GM19035 (cell line): ENCODE results near the gene SLC29A3.

Experiments used
- ATAC-seq: cut with Tn5 transposase; IDR thresholded peaks from one replicate; pipeline ENCODE4 v1.9.1; 2021; ENCODE audit not compliant: unreplicated experiment

The SLC29A3 gene

GRCh38 chr10:71319800-71320392, 837 bp downstream of the SLC29A3 start:
- ATAC-seq, result no peak

DNA sequence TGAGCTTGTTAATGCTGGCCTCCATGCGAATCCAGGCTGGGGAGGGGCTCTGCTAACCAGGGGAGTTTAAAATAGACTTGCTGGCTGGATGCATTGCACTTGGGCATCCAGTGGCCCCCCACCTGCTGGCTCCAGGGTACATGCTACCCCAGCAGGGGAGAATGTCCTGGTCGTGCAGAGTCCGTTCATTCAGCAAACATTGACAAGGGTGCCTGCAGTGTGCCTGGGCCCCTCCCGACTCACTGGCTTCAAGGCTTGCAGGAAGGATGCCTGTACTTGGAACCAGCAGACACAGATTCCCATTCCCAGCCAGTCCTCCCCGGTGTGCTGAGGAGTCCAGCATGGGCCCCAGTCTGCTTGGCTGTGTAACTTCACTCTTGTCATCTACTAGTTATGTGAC, 1.5 kb downstream of the SLC29A3 start:
- ATAC-seq, result no peak

- ATAC-seq, result no peak
Observed at GRCh38 chr10:71321386-71321785, 2.3 kb downstream of the SLC29A3 start.

DNA sequence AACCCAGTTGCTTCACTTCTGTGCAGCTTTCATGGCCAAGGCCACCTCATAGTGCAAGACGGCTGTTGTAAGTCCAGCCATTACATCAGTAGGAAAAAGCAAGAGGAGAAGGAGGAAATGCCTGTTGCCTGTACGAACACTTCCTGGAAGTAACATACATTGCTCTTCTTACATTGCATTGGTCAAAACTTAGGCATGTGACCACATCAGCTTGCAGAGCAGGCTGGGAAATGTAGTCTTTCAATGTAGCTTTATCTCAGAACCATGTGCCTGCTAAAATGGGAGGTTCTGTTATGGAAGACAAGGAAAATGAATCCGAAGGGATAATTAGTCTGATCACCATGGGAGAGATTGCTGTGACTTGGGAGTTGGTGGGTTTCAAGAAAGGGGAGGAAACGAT, 4.3 kb downstream of the SLC29A3 start:
- no peak for ATAC-seq

DNA sequence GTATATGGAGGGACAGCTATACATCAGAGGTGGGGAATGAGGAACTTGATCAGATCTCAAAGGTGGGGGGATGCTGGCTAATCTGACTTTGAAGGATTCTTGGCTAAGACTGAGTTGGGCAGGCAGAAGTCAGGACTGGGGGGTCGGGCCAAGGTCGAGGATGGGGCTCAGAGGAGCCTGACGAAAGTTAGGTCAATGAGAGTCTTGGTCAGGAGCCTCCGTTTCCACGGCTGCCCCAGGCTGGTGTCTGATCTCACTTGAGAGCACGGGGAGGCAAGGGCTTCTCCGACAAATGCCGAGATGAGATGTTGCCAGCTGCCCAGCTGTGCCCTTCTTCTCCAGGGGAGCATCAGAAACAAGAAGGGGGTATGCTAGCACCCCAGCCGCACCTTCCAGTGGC, 5.7 kb downstream of the SLC29A3 start:
- ATAC-seq, result no peak

- no peak for ATAC-seq
Observed at GRCh38 chr10:71325267-71325666, 6.2 kb downstream of the SLC29A3 start.

- ATAC-seq, result no peak
Observed at GRCh38 chr10:71326464-71326881, 7.4 kb downstream of the SLC29A3 start.

DNA sequence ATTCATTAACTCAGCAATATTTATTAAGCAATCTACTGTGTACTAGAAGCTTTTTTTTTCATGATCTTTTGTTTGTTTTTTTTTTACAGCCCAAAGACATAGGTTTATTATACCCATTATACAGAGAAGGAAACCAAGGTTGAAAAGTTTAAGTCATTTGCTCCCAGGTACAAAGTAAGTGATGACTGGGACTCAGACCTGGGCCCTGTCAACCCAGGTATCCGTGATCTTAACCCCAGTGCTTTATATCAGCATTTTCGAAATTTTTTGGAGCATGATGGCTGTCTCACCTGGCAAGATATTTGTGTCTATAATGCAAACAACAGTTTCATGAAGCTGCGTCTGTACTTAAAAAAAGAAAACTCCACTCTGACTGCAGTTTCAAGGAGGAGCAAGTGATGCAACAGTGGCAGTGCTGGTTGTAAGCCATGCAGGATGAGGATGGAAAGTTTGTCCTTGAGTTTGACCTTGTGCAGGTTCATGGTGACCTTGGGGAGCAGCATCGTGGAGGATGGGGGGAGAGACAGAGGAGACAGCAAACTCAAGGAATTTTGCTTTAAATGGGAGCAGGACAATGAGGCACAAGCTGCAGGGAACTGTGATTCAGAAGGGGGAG, 11.8 kb downstream of the SLC29A3 start:
- ATAC-seq, result no peak

GRCh38 chr10:71331736-71332135, 12.7 kb downstream of the SLC29A3 start:
- ATAC-seq, result no peak

- ATAC-seq, result no peak
Observed at GRCh38 chr10:71332466-71332865, 13.4 kb downstream of the SLC29A3 start.

- ATAC-seq, result no peak
Observed at GRCh38 chr10:71333129-71333887, 14.2 kb downstream of the SLC29A3 start.

DNA sequence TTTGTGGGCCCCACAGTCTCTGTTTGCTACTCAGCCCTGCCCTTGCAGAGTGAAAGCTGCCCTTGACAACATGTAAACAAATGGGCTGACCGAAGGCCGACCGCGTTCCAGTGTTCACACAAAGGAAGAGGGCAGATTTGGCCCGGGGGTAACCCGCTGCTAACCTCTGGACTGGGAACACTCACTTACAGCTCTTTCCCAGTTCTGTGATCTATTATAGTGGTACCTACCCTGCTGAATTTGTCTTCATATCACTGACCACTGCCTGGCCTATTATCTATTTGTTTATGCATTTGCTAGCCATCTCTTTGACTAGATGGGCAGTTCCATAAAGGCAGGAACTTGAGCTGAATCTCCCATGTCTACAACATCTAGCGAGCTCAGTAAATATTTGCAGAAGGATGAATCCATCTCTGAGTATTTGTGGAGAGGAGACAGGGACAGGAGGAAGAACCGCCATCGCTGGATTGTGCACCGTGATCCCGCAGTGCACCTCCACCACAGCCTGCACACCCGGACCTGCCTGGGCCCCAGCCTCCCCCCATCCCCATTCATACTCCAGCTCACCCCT, 15.2 kb downstream of the SLC29A3 start:
- ATAC-seq, result no peak

- ATAC-seq, result no peak
Observed at GRCh38 chr10:71335173-71335708, 16.2 kb downstream of the SLC29A3 start.

DNA sequence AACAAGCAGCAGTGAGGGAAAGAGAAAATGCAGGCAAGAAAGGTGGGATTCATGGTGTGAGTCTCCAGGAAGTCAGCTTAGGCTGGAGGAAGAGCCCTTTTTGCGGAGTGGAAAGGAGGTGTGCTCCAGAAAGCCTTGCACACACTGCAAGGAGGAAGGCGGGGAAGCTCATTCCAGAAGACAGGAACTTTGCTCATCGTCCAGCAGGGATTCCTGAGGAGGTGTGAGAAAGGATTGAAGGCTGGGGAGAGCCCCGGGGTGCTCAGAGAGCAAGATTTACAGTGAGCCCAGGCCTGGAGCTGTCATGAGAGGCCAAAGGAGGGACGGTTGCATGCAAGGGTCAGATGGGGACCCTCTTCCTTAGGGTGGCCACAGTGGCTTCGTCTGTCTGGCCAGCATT, 17.6 kb downstream of the SLC29A3 start:
- no peak for ATAC-seq

- no peak for ATAC-seq
Observed at GRCh38 chr10:71337219-71337701, 18.2 kb downstream of the SLC29A3 start.

- ATAC-seq, result no peak
Observed at GRCh38 chr10:71338728-71339495, 19.9 kb downstream of the SLC29A3 start.

DNA sequence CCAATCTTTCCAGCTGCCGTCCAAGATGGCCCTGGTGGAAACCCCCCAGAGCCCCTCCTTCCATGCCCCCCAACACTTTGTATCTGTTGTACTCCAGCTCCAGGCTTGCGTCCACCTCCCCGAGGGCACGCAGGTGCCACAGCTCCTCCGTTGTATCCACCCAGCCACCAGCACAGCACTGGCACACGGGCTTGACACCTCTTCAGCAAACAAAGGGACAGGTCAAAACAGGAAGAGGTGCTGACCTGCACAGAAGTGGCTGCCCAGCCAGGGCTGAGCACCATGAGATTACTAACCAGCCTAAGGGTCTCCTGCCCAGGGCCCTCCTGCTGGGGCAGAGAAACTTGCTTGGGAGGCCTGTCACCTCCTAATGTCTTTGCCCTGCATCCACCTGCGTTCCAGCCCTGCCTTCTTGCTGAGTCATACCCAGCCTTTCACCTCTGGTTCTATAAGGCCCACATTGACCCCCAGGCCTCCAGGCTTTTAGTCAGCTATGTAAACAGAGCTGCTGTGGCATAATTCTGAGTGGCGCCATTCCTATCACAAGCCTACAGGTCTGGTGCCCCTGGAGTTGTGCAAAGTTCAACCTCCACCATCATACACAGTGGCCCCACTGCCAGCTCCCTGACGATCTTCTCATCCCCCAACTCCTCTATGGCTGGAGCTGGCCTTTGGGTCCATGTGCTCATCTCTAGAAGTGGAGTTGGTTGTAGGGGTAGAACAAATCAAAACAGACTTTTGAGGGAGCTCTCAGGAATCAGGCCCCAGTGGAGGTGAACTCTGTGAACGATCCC, 20.9 kb downstream of the SLC29A3 start:
- ATAC-seq, result no peak

DNA sequence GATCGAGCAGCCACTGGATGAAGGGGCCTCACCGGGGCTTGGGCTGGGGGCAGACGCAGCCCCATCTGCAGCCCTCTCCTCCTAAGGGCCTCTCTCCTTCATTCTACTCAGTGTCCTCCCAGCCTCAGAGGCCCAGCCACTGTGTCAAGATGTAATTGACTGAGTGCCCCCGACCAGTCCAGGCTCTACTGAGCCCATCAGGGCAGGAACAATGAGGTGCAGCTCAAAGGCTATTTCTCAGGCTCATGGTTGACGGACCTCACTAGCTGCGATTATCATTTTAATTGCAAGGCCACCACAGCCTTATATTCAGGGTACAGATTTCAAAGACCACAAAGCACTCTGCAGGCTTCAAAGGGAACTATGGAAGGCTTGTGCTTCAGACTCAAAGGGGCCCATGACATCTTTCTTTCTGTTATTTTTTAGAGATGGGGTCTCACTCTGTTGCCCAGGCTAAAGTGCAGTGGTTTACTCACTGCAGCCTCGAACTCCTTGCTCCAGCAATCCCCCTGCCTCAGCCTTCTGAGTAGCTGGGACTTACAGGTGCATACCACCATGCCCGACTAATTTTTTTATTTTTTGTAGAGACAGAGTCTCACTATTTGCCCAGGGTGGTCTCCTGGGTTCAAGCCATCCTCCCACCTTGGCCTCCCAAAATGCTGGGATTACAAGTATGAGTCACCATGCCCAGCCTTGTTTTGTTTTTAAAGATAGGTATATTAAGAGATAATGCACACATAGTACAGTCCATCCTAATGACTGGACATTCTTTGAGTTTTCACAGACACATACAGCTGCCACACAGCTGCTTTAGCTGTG, 23.7 kb downstream of the SLC29A3 start:
- no peak for ATAC-seq

- ATAC-seq, result no peak
Observed at GRCh38 chr10:71343392-71343773, 24.3 kb downstream of the SLC29A3 start.
